22Rv1 (cell line): ENCODE results near the gene REST.

ENCODE experiments used
- H3K27ac ChIP-seq: fragments of 450-650 bp; 2 replicates; pipeline ENCODE4 v1.5.1; 2017
- CTCF ChIP-seq: fragments of 450-650 bp; IDR thresholded peaks from 2 replicates; pipeline ENCODE4 v1.5.1; 2017; ENCODE audit warnings: mild to moderate bottlenecking
- ZFX ChIP-seq: fragments of 450-650 bp; IDR thresholded peaks from 2 replicates; pipeline ENCODE4 v1.6.1; 2017; ENCODE audit warnings: antibody characterized with exemption, borderline replicate concordance

Gene REST

GRCh38 chr4:56979421-56980072, 71.8 kb downstream of the REST start:
- no peak for TF ChIP-seq ZFX
- no peak for TF ChIP-seq CTCF
- peak overlapping the region; percentile 96 for H3K27ac ChIP-seq

GRCh38 chr4:56981795-56982201, 74.1 kb downstream of the REST start:
- no peak overlapping the region for H3K27ac ChIP-seq
- TF ChIP-seq CTCF (no peak), ZFX (no peak)

- TF ChIP-seq ZFX (no peak), CTCF (no peak)
Measured at GRCh38 chr4:56986192-56986591, 78.5 kb downstream of the REST start.

GRCh38 chr4:56986952-56987351, 79.3 kb downstream of the REST start:
- TF ChIP-seq ZFX (no peak), CTCF (no peak)
- H3K27ac ChIP-seq: no peak overlapping the region

More at GRCh38 chr4:56986192-56986591, 78.5 kb downstream of the REST start:
- no peak overlapping the region for H3K27ac ChIP-seq

- TF ChIP-seq ZFX: no peak
- TF ChIP-seq CTCF: no peak
Measured at GRCh38 chr4:56990109-56990905, 82.6 kb downstream of the REST start.

GRCh38 chr4:56995525-56995924, 87.8 kb downstream of the REST start:
- no peak for TF ChIP-seq ZFX
- no peak overlapping the region for H3K27ac ChIP-seq

More at GRCh38 chr4:56990109-56990905, 82.6 kb downstream of the REST start:
- no peak overlapping the region for H3K27ac ChIP-seq

GRCh38 chr4:56999751-57000150, 92.1 kb downstream of the REST start:
- TF ChIP-seq CTCF (no peak), ZFX (no peak)
- no peak overlapping the region for H3K27ac ChIP-seq
